ENCODE results near the gene CIC.

CIC gene

DNA sequence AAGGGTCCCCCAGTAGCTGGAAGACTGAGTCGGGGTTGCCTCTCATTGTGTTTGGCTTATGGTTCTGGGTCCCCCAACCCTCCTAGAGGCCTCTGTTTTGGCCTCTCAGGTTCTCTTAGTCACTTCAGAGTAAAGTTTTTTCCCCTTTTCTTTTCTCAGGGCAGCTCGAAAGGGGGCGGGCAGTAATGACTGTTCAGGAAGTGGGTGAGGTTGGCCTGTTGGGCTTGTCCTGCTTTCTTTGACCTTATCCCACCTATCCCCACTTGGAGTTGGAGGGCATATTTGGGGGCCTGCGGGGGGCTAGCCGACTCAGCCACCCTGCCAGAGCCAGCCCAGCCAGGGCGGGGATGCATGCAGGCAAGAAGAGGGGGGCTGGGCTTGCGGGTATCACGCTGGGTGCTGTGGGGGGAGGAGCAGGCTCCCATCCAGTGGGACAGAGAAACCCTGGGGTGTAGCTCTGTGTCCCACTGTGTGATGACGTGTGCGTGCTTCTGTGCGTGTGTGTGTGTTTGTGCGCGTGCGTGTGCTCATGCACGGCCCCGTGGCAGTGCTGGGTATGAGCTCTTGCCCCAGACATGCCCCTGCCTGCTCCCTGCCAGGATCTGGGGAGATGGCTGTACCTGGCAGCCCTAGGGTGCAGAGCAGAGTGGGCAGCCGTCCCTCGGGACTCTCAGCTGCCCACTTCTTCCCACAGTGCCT, 1.4 kb downstream of the CIC start:
- peaks cover 34 to 61% (median 46%) of the 10 kb centered on the region in 10 experiments for H3K4me1 ChIP-seq
- H4K20me1 ChIP-seq: peaks cover 0 to 44% (median 10%) of the 10 kb centered on the region in 11 experiments; a peak in 13 of 22 replicates
- no peaks in the 10 kb centered on the region for H3K9me3 ChIP-seq (replicated peaks in 1 of 11)
- TF ChIP-seq Cebpa-rat (IDR thresholded peaks at IDR 0.05): no peak
- H3K4me3 ChIP-seq: peak overlapping the region; percentile 61 to 86 (median 72)
- peak overlapping the region; percentile 92 to 100 (median 99) for H3K4me2 ChIP-seq
- peak overlapping the region; percentile 76 to 99 (median 91) for H3K27ac ChIP-seq
- H3K36me3 ChIP-seq: peaks cover 33 to 43% (median 39%) of the 10 kb centered on the region in 11 experiments
- peak overlapping the region; percentile 82 to 97 (median 90) for H3K9ac ChIP-seq
- H3K27me3 ChIP-seq: no peaks in the 10 kb centered on the region

DNA sequence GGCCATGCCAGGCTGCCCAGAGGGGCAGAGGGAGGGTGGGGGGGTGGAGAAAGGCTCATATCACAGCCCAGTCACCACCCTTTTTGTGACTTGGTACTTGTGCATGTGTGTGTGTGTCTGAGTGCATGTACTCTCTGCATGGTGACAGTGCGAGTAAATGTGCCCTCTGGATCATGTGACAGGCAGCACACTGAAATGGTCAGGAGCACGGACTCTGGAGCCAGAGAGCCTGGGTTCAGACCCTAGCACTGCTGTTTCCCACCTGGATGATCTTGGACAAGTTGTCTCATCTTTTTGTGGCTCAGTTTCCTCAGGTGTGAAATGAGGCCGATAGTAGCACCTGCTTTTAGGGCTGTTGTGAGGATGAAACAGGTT, 2.0 kb downstream of the CIC start:
- Histone ChIP-seq H3K27me3 (no peaks in the 10 kb centered on the region), H3K9me3 (replicated peaks in 1 of 11) (no peaks in the 10 kb centered on the region), H3K4me3 (peak overlapping the region in 9 of 10 experiments; percentile 61 to 86 (median 74); a peak in 17 of 20 replicates), H3K4me2 (peak overlapping the region; percentile 92 to 100 (median 99)), H3K9ac (peak overlapping the region; percentile 82 to 97 (median 90); a peak in 20 of 22 replicates), H4K20me1 (peaks cover 0 to 50% (median 13%) of the 10 kb centered on the region in 11 experiments; a peak in 14 of 22 replicates), H3K36me3 (peaks cover 33 to 48% (median 44%) of the 10 kb centered on the region in 11 experiments), H3K4me1 (peaks cover 35 to 67% (median 50%) of the 10 kb centered on the region in 10 experiments), H3K27ac (peak overlapping the region in 10 of 11 experiments; percentile 76 to 99 (median 92); a peak in 21 of 22 replicates)
- TF ChIP-seq Cebpa-rat (IDR thresholded peaks at IDR 0.05): no peak

DNA sequence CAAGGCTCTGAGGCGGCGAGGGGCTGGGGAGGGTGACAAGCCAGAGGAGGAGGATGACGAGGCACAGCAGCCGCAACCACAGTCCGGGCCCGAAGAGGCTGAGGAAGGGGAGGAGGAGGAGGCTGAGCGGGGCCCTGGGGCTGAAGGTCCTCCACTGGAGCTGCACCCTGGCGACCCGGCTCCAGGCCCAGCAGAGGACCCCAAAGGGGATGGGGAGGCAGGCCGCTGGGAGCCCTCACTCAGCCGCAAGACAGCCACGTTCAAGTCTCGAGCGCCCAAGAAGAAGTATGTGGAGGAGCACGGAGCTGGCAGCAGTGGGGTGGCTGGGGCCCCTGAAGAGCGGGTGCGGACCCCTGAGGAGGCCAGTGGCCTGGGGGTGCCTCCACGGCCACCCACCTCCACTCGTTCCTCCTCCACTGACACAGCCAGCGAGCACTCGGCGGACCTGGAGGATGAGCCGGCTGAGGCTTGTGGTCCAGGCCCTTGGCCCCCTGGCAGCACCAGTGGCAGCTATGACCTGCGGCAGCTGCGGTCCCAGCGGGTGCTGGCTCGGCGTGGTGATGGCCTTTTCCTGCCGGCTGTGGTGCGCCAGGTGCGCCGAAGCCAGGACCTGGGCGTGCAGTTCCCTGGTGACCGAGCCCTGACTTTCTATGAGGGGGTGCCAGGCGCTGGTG, 2.9 kb downstream of the CIC start:
- Histone ChIP-seq H3K9ac (peak overlapping the region in 9 of 11 experiments; percentile 39 to 97 (median 89); a peak in 10 of 22 replicates), H3K4me2 (peak overlapping the region in 9 of 11 experiments; percentile 94 to 100 (median 99); a peak in 17 of 22 replicates), H3K9me3 (replicated peaks in 1 of 11) (no peaks in the 10 kb centered on the region), H3K4me1 (peaks cover 43 to 73% (median 58%) of the 10 kb centered on the region in 10 experiments), H4K20me1 (peaks cover 0 to 59% (median 23%) of the 10 kb centered on the region in 11 experiments; a peak in 14 of 22 replicates), H3K27ac (peak overlapping the region in 9 of 11 experiments; percentile 45 to 99 (median 93); a peak in 13 of 22 replicates), H3K36me3 (peaks cover 38 to 58% (median 44%) of the 10 kb centered on the region in 11 experiments), H3K4me3 (no peak overlapping the region), H3K27me3 (no peaks in the 10 kb centered on the region)
- no peak for TF ChIP-seq Cebpa-rat (IDR thresholded peaks at IDR 0.05)

DNA sequence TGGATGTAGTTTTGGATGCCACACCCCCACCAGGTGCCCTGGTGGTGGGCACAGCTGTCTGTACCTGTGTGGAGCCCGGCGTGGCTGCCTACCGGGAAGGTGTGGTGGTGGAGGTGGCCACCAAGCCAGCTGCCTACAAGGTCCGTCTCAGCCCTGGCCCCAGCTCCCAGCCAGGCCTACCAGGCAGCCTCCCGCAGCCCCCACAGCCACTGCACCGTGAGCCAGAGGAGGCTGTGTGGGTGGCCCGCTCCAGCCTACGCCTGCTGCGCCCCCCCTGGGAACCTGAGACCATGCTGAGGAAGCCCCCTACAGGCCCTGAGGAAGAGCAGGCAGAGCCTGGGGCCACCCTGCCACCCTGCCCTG, 3.5 kb downstream of the CIC start:
- TF ChIP-seq Cebpa-rat (IDR thresholded peaks at IDR 0.05): no peak
- Histone ChIP-seq H3K4me3 (no peak overlapping the region), H3K27me3 (no peaks in the 10 kb centered on the region), H3K36me3 (peaks cover 38 to 63% (median 45%) of the 10 kb centered on the region in 11 experiments), H3K4me1 (peaks cover 43 to 73% (median 58%) of the 10 kb centered on the region in 10 experiments), H3K27ac (peak overlapping the region in 6 of 11 experiments; percentile 45 to 99 (median 96); a peak in 10 of 22 replicates), H3K4me2 (no peak overlapping the region), H4K20me1 (peaks cover under 1 to 65% (median 26%) of the 10 kb centered on the region in 11 experiments; a peak in 16 of 22 replicates), H3K9ac (peak overlapping the region in 7 of 11 experiments; percentile 9 to 97 (median 82); a peak in 11 of 22 replicates), H3K9me3 (replicated peaks in 1 of 11) (no peaks in the 10 kb centered on the region)

DNA sequence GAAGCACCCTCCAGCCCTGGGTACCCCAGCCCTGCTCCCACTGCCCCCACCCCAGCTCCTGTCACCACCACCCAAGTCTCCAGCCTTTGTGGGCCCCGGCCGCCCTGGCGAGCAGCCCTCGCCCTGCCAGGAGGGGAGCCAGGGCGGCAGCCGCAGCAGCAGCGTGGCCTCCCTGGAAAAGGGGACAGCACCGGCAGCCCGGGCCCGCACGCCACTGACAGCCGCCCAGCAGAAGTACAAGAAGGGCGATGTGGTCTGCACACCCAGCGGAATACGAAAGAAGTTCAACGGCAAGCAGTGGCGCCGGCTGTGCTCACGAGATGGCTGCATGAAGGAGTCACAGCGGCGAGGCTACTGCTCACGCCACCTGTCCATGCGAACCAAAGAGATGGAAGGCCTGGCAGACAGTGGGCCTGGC, 3.9 kb downstream of the CIC start:
- Histone ChIP-seq H3K4me3 (no peak overlapping the region), H3K4me1 (peaks cover 43 to 73% (median 59%) of the 10 kb centered on the region in 10 experiments), H3K9ac (peak overlapping the region in 6 of 11 experiments; percentile 9 to 97 (median 38); a peak in 6 of 22 replicates)

DNA sequence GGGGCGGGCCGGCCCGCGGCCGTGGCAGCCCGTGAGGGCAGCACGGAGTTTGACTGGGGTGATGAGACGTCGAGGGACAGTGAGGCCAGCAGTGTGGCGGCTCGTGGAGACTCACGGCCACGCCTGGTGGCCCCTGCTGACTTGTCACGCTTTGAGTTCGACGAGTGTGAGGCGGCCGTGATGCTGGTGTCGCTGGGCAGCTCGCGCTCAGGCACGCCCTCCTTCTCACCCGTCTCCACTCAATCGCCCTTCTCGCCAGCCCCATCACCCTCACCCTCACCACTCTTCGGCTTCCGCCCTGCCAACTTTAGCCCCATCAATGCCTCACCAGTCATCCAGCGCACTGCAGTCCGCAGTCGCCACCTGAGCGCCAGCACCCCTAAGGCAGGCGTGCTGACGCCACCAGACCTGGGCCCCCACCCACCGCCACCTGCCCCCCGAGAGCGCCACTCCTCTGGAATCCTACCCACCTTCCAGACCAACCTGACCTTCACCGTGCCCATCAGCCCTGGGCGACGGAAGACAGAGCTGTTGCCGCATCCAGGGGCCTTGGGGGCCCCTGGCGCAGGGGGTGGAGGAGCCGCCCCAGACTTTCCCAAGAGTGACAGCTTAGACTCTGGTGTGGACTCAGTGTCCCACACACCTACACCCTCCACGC, 4.5 kb downstream of the CIC start:
- Histone ChIP-seq H3K9me3 (replicated peaks in 1 of 11) (no peaks in the 10 kb centered on the region), H3K36me3 (peaks cover 38 to 69% (median 45%) of the 10 kb centered on the region in 11 experiments), H3K4me1 (peaks cover 49 to 79% (median 65%) of the 10 kb centered on the region in 10 experiments), H3K4me2 (peak overlapping the region in 2 of 11 experiments; percentile 93 to 100; a peak in 2 of 22 replicates), H3K4me3 (no peak overlapping the region), H3K27me3 (no peaks in the 10 kb centered on the region), H3K27ac (no peak overlapping the region; a peak in 1 of 22 replicates), H3K9ac (peak overlapping the region in 8 of 11 experiments; percentile 9 to 97 (median 60); a peak in 7 of 22 replicates), H4K20me1 (peaks cover 7 to 75% (median 37%) of the 10 kb centered on the region in 11 experiments; a peak in 17 of 22 replicates)
- no peak for TF ChIP-seq Cebpa-rat (IDR thresholded peaks at IDR 0.05)

More for the DNA sequence above, 3.9 kb downstream of the CIC start:
- Histone ChIP-seq H4K20me1 (peaks cover 5 to 69% (median 31%) of the 10 kb centered on the region in 11 experiments; a peak in 16 of 22 replicates), H3K4me2 (no peak overlapping the region), H3K27me3 (no peaks in the 10 kb centered on the region), H3K27ac (peak overlapping the region in 2 of 11 experiments; percentile 97 to 99; a peak in 2 of 22 replicates), H3K9me3 (replicated peaks in 1 of 11) (no peaks in the 10 kb centered on the region), H3K36me3 (peaks cover 38 to 68% (median 45%) of the 10 kb centered on the region in 11 experiments)
- TF ChIP-seq Cebpa-rat (IDR thresholded peaks at IDR 0.05): no peak

DNA sequence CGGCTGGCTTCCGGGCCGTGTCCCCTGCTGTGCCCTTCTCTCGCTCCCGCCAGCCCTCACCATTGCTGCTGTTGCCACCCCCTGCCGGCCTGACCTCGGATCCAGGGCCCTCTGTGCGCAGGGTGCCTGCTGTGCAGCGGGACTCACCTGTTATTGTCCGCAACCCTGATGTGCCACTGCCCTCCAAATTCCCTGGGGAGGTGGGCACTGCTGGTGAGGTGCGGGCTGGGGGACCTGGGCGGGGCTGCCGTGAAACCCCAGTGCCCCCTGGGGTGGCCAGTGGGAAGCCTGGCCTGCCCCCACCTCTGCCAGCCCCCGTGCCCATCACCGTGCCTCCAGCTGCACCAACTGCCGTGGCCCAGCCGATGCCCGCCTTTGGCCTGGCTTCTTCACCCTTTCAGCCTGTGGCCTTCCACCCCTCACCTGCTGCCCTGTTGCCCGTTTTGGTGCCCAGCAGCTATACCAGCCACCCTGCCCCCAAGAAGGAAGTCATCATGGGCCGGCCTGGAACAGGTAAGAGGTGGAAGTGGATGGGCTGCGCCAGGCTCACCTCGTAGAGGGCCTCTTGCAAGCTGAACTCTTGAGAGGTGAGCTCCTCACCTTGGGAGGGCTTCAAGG, 5.1 kb downstream of the CIC start:
- Histone ChIP-seq H3K36me3 (peaks cover 38 to 69% (median 45%) of the 10 kb centered on the region in 11 experiments), H3K27me3 (no peaks in the 10 kb centered on the region), H3K9me3 (replicated peaks in 1 of 11) (no peaks in the 10 kb centered on the region), H3K4me1 (peaks cover 55 to 85% (median 71%) of the 10 kb centered on the region in 10 experiments), H3K27ac (no peak overlapping the region), H3K4me2 (peak overlapping the region in 4 of 11 experiments; percentile 5 to 100 (median 96); a peak in 7 of 22 replicates), H3K4me3 (no peak overlapping the region), H3K9ac (peak overlapping the region in 9 of 11 experiments; percentile 9 to 80 (median 35); a peak in 9 of 22 replicates), H4K20me1 (peaks cover 7 to 81% (median 43%) of the 10 kb centered on the region in 11 experiments; a peak in 17 of 22 replicates)
- no peak for TF ChIP-seq Cebpa-rat (IDR thresholded peaks at IDR 0.05)

DNA sequence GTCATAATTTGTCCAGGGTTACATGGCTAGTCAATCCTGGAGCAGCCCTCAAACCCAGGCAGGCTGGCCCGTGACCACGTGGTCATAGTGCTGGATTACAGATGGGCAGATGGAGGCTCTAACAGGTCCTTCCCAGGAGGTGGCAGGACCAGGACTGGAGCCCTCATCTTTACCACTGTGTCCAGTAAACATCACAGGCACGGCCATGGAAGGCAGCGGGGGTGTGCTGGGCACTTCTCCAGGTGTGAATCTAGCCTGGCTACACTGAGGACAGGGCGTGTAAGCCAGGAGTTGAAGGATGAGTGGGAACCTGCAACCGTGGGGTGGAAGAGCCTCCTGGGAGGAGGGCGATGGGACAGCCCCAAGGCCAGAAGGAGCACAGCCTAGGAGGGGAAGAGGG, 6.1 kb downstream of the CIC start:
- H3K4me2 ChIP-seq: peak overlapping the region in 6 of 11 experiments; percentile 12 to 100 (median 93); a peak in 9 of 22 replicates
- H3K27me3 ChIP-seq: no peaks in the 10 kb centered on the region
- H3K9me3 ChIP-seq (replicated peaks in 1 of 11): no peaks in the 10 kb centered on the region
- H3K9ac ChIP-seq: peak overlapping the region in 10 of 11 experiments; percentile 7 to 80 (median 32); a peak in 10 of 22 replicates
- H3K27ac ChIP-seq: no peak overlapping the region; a peak in 1 of 22 replicates
- peaks cover 7 to 90% (median 47%) of the 10 kb centered on the region in 11 experiments; a peak in 17 of 22 replicates for H4K20me1 ChIP-seq
- no peak for TF ChIP-seq Cebpa-rat (IDR thresholded peaks at IDR 0.05)
- peaks cover 38 to 69% (median 45%) of the 10 kb centered on the region in 11 experiments for H3K36me3 ChIP-seq
- H3K4me3 ChIP-seq: no peak overlapping the region
- peaks cover 55 to 85% (median 75%) of the 10 kb centered on the region in 10 experiments for H3K4me1 ChIP-seq
